NK-92 (cell line): ENCODE data around the gene LIMS1.
"Not testable (repeated sequence)": the region's sequence is repeated elsewhere in the genome, so short reads cannot be mapped to it uniquely, and the experiment has no call there.

Experiments
- DNase-seq: peaks from one replicate; lab custom pipeline; 2025; ENCODE audit not compliant: unreplicated experiment; lab: John Stamatoyannopoulos, UW

The LIMS1 gene

DNA sequence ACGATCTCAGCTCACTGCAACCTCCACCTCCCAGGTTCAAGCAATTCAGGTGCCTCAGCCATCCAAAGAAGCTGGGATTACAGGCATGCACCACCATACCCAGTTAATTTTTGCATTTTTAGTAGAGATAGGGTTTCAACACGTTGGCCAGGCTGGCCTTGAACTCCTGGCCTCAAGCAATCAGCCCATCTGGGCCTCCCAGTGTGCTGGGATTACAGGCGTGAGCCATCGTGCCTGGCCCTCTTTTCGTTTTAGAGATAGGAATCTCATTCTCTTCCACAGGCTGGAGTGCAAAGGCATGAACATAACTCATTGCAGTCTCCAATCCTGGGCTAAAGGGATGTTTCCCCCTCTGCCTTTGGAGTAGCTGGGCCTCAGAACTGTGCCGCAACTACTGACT, 182.7 kb downstream of the LIMS1 start:
- DNase-seq: not testable (repeated sequence)

DNA sequence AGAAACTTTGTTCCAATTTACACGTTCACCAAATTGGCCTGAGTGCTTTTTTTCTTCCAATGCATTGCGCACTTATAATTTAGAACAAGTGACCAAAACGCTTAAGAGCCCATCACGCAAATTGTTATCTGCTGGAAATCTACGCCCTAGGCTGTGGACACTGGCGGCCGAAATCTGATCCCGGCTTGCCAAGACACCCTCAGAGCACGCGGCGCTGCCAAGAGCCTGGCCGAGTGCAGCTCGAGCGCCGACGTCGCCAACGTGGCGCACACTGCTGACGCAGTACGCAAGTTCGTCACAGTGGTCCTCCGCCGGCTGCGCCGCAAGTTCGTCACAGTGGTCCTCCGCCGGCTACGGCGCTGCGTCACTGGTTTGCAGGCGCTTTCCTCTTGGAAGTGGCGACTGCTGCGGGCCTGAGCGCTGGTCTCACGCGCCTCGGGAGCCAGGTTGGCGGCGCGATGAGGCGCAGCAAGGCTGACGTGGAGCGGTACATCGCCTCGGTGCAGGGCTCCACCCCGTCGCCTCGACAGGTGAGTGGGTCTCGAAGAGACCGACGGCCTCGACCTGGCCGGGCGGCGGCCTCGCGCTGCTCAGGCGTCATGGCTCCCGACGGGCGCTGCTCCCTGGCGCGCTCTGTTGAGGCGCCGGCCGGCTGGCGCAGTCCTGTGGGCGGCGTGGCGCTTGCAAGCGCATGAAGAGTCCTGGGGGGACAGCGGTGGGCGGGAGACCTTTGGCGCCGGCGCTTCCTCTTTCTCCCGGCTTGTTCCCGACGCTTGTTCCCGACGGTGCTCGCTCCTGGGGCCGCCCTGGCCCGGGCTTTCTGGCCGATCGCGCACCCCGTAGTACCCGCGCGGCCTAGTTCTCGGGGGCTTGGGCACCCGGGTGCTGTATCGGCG, 185.1 kb downstream of the LIMS1 start, which contains the start of gene RANBP2:
TSS of gene RANBP2 (plus strand) at position 334 of the 896 bp plus-strand sequence. CDS start at position 459, 125 bp downstream.
- DNase-seq: peak; percentile 28

GRCh38 chr2:108726048-108726447, 191.8 kb downstream of the LIMS1 start:
- DNase-seq: not testable (repeated sequence)

GRCh38 chr2:108734656-108735055, 200.4 kb downstream of the LIMS1 start:
- not testable (repeated sequence) for DNase-seq
